ENCODE results near the gene LRRC8E.

DNA sequence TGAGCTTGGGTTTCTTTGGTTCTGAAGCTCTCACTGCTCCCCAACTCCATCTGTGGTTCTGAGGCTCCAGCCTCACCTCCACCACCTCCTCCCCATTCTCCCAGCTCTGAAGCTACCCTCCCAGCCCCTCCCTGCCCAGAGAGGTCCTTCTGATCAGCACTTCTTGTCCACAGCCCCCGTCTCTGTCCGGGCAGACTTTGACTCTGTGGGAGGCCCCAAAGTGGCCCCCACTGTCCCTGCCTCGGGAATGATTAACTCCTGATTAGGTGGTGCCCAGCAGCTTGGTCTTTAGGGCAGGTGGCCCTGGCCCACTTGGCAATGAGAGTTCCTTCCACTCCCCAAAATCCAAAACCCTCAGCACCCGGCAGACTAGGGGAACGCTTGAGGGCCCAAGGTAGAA lies 43.9 kb upstream of the LRRC8E start:
- TF ChIP-seq, protein P1, sequence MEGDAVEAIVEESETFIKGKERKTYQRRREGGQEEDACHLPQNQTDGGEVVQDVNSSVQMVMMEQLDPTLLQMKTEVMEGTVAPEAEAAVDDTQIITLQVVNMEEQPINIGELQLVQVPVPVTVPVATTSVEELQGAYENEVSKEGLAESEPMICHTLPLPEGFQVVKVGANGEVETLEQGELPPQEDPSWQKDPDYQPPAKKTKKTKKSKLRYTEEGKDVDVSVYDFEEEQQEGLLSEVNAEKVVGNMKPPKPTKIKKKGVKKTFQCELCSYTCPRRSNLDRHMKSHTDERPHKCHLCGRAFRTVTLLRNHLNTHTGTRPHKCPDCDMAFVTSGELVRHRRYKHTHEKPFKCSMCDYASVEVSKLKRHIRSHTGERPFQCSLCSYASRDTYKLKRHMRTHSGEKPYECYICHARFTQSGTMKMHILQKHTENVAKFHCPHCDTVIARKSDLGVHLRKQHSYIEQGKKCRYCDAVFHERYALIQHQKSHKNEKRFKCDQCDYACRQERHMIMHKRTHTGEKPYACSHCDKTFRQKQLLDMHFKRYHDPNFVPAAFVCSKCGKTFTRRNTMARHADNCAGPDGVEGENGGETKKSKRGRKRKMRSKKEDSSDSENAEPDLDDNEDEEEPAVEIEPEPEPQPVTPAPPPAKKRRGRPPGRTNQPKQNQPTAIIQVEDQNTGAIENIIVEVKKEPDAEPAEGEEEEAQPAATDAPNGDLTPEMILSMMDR (optimal IDR thresholded peaks at IDR 0.05 in 1 of 3, IDR thresholded peaks at IDR 0.05 in 1 of 3, conservative IDR thresholded peaks at IDR 0.05 in 1 of 3; ENCODE audit: extremely low read depth in 1 of 3, insufficient read depth in 2 of 3, low read length in 3 of 3): no peak
- TF ChIP-seq EZH2 (IDR thresholded peaks at IDR 0.05; ENCODE audit: low read length): no peak

Measured in keratinocyte (primary cell).